GM23338 (cell line): Measurements from ENCODE around the gene IL18R1. TPM values are rescaled to one million over a fixed set of nuclear protein-coding genes. Genes with fewer than 3 reads are reported as not detected.

ENCODE experiments used
- ATAC-seq: fragments of 200-7000 bp; cut with Tn5 transposase; 3 replicates; pipeline ENCODE4 v1.9.1; 2020
- DNase-seq: peaks from one replicate; pipeline ENCODE4 v3.0.0-alpha.2; 2015; ENCODE audit warnings: low spot score
- H2AFZ ChIP-seq: fragments of 200-600 bp; sonication (generic); 2 replicates; pipeline ENCODE4 v1.8.0; 2016; ENCODE audit warnings: antibody characterized with exemption, mild to moderate bottlenecking, moderate library complexity
- H3F3A ChIP-seq: fragments of 200-600 bp; sonication (generic); replicated peaks from 2 replicates; pipeline ENCODE4 v1.8.0; 2017; ENCODE audit warnings: antibody characterized with exemption, mixed run types, low read depth
- H3K27ac ChIP-seq: fragments of 200-600 bp; sonication (generic); 2 replicates; pipeline ENCODE4 v1.6.1; 2016; ENCODE audit warnings: low read depth
- H3K27me3 ChIP-seq: fragments of 200-600 bp; sonication (generic); 2 replicates; pipeline ENCODE4 v1.8.0; 2016; ENCODE audit warnings: mild to moderate bottlenecking, mixed run types, moderate library complexity; ENCODE audit not compliant: insufficient read depth
- H3K36me3 ChIP-seq: fragments of 200-600 bp; sonication (generic); 2 replicates; pipeline ENCODE4 v1.8.0; 2016; ENCODE audit warnings: mild to moderate bottlenecking; ENCODE audit not compliant: insufficient read depth
- H3K4me1 ChIP-seq: fragments of 200-600 bp; sonication (generic); 2 replicates; pipeline ENCODE4 v1.8.0; 2016; ENCODE audit warnings: mild to moderate bottlenecking, moderate library complexity; ENCODE audit not compliant: insufficient read depth
- H3K4me2 ChIP-seq: fragments of 200-600 bp; sonication (generic); 2 replicates; pipeline ENCODE4 v1.7.1; 2017; ENCODE audit warnings: mixed run types
- H3K4me3 ChIP-seq: fragments of 200-600 bp; sonication (generic); 2 replicates; pipeline ENCODE4 v1.6.1; 2016; ENCODE audit warnings: mixed run types
- H3K79me2 ChIP-seq: fragments of 200-600 bp; sonication (generic); replicated peaks from 2 replicates; pipeline ENCODE4 v1.8.0; 2017; ENCODE audit warnings: mild to moderate bottlenecking; ENCODE audit not compliant: insufficient read depth
- H3K9me2 ChIP-seq: fragments of 200-600 bp; sonication (generic); 2 replicates; pipeline ENCODE4 v1.8.0; 2017; ENCODE audit not compliant: insufficient read depth
- H4K20me1 ChIP-seq: fragments of 200-600 bp; sonication (generic); replicated peaks from 2 replicates; pipeline ENCODE4 v1.8.0; 2017; ENCODE audit warnings: mild to moderate bottlenecking; ENCODE audit not compliant: insufficient read depth
- H3K27ac Mint-ChIP-seq: 2 replicates; pipeline ENCODE4 v1.8.0; 2020; ENCODE audit warnings: inconsistent platforms, mild to moderate bottlenecking, moderate library complexity, mixed read lengths
- H3K27me3 Mint-ChIP-seq: 3 replicates; pipeline ENCODE4 v1.8.0; 2022; ENCODE audit warnings: low read depth, mild to moderate bottlenecking, moderate library complexity, mixed read lengths, inconsistent platforms; ENCODE audit not compliant: insufficient read depth, poor library complexity
- H3K36me3 Mint-ChIP-seq: 3 replicates; pipeline ENCODE4 v1.8.0; 2021; ENCODE audit warnings: low read depth, mild to moderate bottlenecking, inconsistent platforms, moderate library complexity, mixed read lengths
- H3K4me1 Mint-ChIP-seq: 3 replicates; pipeline ENCODE4 v1.8.0; 2020; ENCODE audit warnings: mild to moderate bottlenecking, inconsistent platforms, mixed read lengths
- H3K4me3 Mint-ChIP-seq: 3 replicates; pipeline ENCODE4 v1.8.0; 2021; ENCODE audit warnings: moderate library complexity, mild to moderate bottlenecking, inconsistent platforms, mixed read lengths
- H3K9me3 Mint-ChIP-seq: 3 replicates; pipeline ENCODE4 v1.8.0; 2020; ENCODE audit warnings: moderate library complexity, mild to moderate bottlenecking, inconsistent platforms, mixed read lengths
- CREB1 ChIP-seq: fragments of 250-450 bp; sonication (Bioruptor Pico); IDR thresholded peaks from 2 replicates; pipeline ENCODE4 v1.5.0; 2020; ENCODE audit warnings: low read depth, mild to moderate bottlenecking, moderate library complexity
- EZH2phosphoT487 ChIP-seq: fragments of 200-600 bp; sonication (generic); IDR thresholded peaks from one replicate; pipeline ENCODE4 v1.8.1; 2018; ENCODE audit warnings: antibody characterized with exemption; ENCODE audit not compliant: unreplicated experiment
- ZNF114 ChIP-seq: fragments of 250-450 bp; sonication (Bioruptor Pico); IDR thresholded peaks from 2 replicates; pipeline ENCODE4 v1.5.0; 2020; ENCODE audit warnings: mild to moderate bottlenecking, moderate library complexity
- ZNF331 ChIP-seq: fragments of 250-450 bp; sonication (Bioruptor Pico); IDR thresholded peaks from 2 replicates; pipeline ENCODE4 v1.5.0; 2020; ENCODE audit warnings: low read depth, mild to moderate bottlenecking, moderate library complexity
- polyA plus RNA-seq: library from polyadenylated mRNA; unstranded; fragments of >200 nt; fragmentation: Nextera tagmentation; extraction: Ambion mirVana; gene quantifications from 2 replicates; pipeline ENCODE4 v1.2.1, GENCODE V29; 2016
- total RNA-seq: library from RNA; depleted of rRNA; stranded (reverse); fragments of >200 nt; shearing (Covaris generic); gene quantifications from 2 replicates; pipeline ENCODE4 v1.2.3, GENCODE V29; 2014
- TF ChIP-seq, protein P1 (sequence below): fragments of 250-450 bp; sonication (Bioruptor Pico); IDR thresholded peaks from 2 replicates; pipeline ENCODE4 v1.5.0; 2020; ENCODE audit warnings: mild to moderate bottlenecking, moderate library complexity
- TF ChIP-seq, protein P2 (sequence below): IDR thresholded peaks from one replicate; pipeline ENCODE4 v1.6.1; 2018; ENCODE audit warnings: antibody characterized with exemption; ENCODE audit not compliant: unreplicated experiment

Gene IL18R1
- total and polyA plus RNA-seq, 2 experiments from 2014 or later, result 0.17 to 0.39 TPM

DNA sequence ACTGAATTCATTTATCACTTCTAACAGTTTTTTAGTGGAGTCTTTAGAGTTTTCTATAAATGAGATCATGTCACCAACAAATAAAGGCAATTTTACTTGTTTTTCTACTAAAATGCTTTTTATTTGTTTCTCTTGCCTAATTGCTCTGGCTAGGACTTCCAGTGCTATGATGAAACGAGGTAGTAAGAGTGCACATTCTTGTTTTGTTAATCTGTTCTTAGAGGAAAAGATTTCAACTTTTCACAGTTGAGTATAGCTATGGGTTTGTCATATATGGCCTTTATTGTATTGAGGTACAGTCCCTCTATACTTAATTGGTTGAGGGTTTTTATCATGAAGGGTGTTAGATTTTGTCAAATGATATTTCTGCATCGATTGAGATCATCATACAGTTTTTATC lies 73.0 kb downstream of the IL18R1 start (continued):
- TF ChIP-seq, protein P1, sequence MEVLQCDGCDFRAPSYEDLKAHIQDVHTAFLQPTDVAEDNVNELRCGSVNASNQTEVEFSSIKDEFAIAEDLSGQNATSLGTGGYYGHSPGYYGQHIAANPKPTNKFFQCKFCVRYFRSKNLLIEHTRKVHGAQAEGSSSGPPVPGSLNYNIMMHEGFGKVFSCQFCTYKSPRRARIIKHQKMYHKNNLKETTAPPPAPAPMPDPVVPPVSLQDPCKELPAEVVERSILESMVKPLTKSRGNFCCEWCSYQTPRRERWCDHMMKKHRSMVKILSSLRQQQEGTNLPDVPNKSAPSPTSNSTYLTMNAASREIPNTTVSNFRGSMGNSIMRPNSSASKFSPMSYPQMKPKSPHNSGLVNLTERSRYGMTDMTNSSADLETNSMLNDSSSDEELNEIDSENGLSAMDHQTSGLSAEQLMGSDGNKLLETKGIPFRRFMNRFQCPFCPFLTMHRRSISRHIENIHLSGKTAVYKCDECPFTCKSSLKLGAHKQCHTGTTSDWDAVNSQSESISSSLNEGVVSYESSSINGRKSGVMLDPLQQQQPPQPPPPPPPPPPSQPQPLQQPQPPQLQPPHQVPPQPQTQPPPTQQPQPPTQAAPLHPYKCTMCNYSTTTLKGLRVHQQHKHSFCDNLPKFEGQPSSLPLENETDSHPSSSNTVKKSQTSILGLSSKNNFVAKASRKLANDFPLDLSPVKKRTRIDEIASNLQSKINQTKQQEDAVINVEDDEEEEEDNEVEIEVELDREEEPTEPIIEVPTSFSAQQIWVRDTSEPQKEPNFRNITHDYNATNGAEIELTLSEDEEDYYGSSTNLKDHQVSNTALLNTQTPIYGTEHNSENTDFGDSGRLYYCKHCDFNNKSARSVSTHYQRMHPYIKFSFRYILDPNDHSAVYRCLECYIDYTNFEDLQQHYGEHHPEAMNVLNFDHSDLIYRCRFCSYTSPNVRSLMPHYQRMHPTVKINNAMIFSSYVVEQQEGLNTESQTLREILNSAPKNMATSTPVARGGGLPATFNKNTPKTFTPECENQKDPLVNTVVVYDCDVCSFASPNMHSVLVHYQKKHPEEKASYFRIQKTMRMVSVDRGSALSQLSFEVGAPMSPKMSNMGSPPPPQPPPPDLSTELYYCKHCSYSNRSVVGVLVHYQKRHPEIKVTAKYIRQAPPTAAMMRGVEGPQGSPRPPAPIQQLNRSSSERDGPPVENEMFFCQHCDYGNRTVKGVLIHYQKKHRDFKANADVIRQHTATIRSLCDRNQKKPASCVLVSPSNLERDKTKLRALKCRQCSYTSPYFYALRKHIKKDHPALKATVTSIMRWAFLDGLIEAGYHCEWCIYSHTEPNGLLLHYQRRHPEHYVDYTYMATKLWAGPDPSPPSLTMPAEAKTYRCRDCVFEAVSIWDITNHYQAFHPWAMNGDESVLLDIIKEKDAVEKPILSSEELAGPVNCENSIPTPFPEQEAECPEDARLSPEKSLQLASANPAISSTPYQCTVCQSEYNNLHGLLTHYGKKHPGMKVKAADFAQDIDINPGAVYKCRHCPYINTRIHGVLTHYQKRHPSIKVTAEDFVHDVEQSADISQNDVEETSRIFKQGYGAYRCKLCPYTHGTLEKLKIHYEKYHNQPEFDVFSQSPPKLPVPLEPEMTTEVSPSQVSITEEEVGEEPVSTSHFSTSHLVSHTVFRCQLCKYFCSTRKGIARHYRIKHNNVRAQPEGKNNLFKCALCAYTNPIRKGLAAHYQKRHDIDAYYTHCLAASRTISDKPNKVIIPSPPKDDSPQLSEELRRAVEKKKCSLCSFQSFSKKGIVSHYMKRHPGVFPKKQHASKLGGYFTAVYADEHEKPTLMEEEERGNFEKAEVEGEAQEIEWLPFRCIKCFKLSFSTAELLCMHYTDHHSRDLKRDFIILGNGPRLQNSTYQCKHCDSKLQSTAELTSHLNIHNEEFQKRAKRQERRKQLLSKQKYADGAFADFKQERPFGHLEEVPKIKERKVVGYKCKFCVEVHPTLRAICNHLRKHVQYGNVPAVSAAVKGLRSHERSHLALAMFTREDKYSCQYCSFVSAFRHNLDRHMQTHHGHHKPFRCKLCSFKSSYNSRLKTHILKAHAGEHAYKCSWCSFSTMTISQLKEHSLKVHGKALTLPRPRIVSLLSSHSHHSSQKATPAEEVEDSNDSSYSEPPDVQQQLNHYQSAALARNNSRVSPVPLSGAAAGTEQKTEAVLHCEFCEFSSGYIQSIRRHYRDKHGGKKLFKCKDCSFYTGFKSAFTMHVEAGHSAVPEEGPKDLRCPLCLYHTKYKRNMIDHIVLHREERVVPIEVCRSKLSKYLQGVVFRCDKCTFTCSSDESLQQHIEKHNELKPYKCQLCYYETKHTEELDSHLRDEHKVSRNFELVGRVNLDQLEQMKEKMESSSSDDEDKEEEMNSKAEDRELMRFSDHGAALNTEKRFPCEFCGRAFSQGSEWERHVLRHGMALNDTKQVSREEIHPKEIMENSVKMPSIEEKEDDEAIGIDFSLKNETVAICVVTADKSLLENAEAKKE (CRISPR knock-in tag), result no peak
- no peak for TF ChIP-seq EZH2phosphoT487
- no peak for TF ChIP-seq CREB1 (CRISPR knock-in tag)
- TF ChIP-seq, protein P2, sequence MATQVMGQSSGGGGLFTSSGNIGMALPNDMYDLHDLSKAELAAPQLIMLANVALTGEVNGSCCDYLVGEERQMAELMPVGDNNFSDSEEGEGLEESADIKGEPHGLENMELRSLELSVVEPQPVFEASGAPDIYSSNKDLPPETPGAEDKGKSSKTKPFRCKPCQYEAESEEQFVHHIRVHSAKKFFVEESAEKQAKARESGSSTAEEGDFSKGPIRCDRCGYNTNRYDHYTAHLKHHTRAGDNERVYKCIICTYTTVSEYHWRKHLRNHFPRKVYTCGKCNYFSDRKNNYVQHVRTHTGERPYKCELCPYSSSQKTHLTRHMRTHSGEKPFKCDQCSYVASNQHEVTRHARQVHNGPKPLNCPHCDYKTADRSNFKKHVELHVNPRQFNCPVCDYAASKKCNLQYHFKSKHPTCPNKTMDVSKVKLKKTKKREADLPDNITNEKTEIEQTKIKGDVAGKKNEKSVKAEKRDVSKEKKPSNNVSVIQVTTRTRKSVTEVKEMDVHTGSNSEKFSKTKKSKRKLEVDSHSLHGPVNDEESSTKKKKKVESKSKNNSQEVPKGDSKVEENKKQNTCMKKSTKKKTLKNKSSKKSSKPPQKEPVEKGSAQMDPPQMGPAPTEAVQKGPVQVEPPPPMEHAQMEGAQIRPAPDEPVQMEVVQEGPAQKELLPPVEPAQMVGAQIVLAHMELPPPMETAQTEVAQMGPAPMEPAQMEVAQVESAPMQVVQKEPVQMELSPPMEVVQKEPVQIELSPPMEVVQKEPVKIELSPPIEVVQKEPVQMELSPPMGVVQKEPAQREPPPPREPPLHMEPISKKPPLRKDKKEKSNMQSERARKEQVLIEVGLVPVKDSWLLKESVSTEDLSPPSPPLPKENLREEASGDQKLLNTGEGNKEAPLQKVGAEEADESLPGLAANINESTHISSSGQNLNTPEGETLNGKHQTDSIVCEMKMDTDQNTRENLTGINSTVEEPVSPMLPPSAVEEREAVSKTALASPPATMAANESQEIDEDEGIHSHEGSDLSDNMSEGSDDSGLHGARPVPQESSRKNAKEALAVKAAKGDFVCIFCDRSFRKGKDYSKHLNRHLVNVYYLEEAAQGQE, result no peak
- no peak for TF ChIP-seq ZNF331 (CRISPR knock-in tag)

DNA sequence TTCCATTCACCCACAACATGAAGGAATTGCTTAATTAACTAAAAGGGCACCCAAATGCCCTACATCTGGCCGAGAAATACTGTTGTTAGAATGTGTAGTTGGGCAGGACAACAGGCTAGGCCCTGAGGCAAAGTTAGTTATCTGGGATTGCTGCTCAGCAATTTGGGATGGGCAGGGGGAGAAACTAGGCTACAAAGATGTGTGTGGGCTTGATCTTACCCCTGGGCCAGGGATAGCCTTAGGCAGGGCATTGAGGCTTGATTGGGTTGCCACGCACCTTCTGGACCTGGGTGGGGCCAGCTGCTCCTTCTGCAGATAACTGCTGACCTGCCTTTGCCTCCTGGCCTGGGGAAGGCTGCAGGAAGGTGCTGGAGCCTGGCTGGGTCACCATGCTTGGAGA lies 76.8 kb downstream of the IL18R1 start:
- ATAC-seq (no peak), DNase-seq (no peak)
- no peak overlapping the region for H3K27ac Mint-ChIP-seq
- no peak overlapping the region for H3K27ac ChIP-seq
- H3K27me3 Mint-ChIP-seq, result peaks cover 2% of the 10 kb centered on the region
- H3K4me3 Mint-ChIP-seq, result no peak overlapping the region
- H3K4me1 Mint-ChIP-seq, result no peaks in the 10 kb centered on the region
- H3K36me3 ChIP-seq, result no peaks in the 10 kb centered on the region
- no peak overlapping the region for H2AFZ ChIP-seq
- H4K20me1 ChIP-seq, result no peaks in the 10 kb centered on the region
- no peaks in the 10 kb centered on the region for H3K36me3 Mint-ChIP-seq
- no peaks in the 10 kb centered on the region for H3K4me1 ChIP-seq
- no peak overlapping the region for H3K4me2 ChIP-seq
- H3K27me3 ChIP-seq, result no peaks in the 10 kb centered on the region
- H3K9me3 Mint-ChIP-seq, result no peaks in the 10 kb centered on the region
- 0 out of 2 replicates have a peak, but pooled peaks cover 3% of the 10 kb centered on the region for H3K9me2 ChIP-seq
- H3F3A ChIP-seq, result no peaks in the 10 kb centered on the region
- no peak overlapping the region for H3K4me3 ChIP-seq
- H3K79me2 ChIP-seq, result no peaks in the 10 kb centered on the region
- TF ChIP-seq ZNF114, result no peak
- TF ChIP-seq, protein P1 (CRISPR knock-in tag), result no peak
